ENCODE results near the gene PAOX.

Gene PAOX

GRCh38 chr10:133342942-133343341, 36.1 kb upstream of the PAOX start:
- Histone ChIP-seq H3K4me1 (no peaks in the 10 kb centered on the region), H3K27me3 (ENCODE audit: low read depth) (no peaks in the 10 kb centered on the region), H3K4me3 (no peak overlapping the region), H3K36me3 (replicated peaks) (no peaks in the 10 kb centered on the region), H3K9me3 (no peaks in the 10 kb centered on the region; the same call in 1 of the 2 replicates)
- DNase-seq (ENCODE audit: low spot score in 2 of 2): no peak
- in situ Hi-C loops (cut with MboI; ENCODE audit: low sequenced_read_pairs): no loop called here

DNA sequence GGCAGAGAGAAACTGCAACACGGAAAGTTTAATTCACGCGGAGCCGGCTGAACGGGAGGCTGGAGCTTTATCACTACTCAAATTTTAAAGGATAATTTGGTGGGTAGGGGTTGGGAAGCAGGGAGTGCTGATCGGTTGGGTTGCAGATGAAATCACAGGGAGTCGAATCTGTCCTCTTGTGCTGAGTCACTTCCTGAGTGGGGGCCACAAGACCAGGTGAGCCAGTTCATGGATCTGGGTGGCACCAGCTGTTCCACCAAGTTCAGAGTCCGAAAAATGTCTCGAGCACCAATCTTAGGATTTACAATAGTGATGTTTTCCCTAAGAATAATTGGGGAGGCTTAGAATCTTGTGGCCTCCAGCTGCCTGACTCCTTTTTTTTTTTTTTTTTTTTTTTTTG, 35.5 kb upstream of the PAOX start:
- Histone ChIP-seq H3K4me1 (no peaks in the 10 kb centered on the region), H3K36me3 (replicated peaks) (no peaks in the 10 kb centered on the region), H3K27me3 (ENCODE audit: low read depth) (no peaks in the 10 kb centered on the region), H3K4me3 (no peak overlapping the region), H3K9me3 (no peaks in the 10 kb centered on the region; the same call in 1 of the 2 replicates)
- in situ Hi-C loops (cut with MboI; ENCODE audit: low sequenced_read_pairs): no loop called here
- DNase-seq (ENCODE audit: low spot score in 2 of 2): no peak

DNA sequence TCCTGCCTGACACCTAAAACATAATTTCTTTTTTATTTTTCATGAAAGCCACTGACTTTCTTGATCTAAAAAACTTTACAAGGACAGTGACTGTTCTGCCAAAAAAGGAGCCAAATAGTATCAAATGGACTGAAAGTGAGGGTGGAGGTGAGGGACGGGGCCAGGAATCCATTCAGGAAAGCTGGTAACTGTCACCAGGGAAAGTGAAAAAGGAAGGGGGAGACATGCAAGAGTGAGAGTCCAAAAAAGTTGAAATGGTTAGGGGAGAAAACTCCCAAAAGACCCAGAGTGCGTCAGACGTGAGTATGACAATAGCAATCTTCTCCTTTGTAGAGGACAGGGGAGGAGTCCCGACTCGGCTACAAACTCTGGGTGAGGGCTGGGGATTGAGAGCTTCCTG, 34.8 kb upstream of the PAOX start:
- in situ Hi-C loops (cut with MboI; ENCODE audit: low sequenced_read_pairs): no loop called here
- Histone ChIP-seq H3K4me1 (no peaks in the 10 kb centered on the region), H3K27me3 (ENCODE audit: low read depth) (no peaks in the 10 kb centered on the region), H3K36me3 (replicated peaks) (no peaks in the 10 kb centered on the region), H3K9me3 (no peaks in the 10 kb centered on the region; the same call in 1 of the 2 replicates), H3K4me3 (no peak overlapping the region)
- DNase-seq (ENCODE audit: low spot score in 2 of 2): no peak

DNA sequence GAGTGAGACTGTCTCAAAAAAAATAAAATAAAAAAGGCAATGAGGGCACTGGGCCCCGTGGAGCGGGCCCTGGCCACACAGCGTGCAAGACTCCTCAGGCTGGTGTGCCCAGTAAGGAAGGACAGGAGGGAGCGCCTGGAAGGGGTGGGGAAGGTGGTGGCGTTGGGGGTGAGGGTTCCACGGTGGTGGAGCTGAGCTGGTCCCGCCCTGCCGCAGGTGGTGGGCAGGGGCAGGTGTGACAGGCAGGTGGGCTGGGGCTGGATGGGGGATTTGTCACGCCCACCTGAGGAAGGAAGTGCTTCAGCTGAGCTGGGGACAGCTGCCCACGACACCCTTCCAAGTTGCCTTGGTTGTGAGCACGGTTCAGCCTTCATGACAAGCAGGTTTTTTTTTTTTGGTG, 32.6 kb upstream of the PAOX start:
- no peak for DNase-seq (ENCODE audit: low spot score in 2 of 2)
- Histone ChIP-seq H3K36me3 (replicated peaks) (no peaks in the 10 kb centered on the region), H3K4me1 (no peaks in the 10 kb centered on the region), H3K4me3 (no peak overlapping the region), H3K9me3 (no peaks in the 10 kb centered on the region; the same call in 1 of the 2 replicates), H3K27me3 (ENCODE audit: low read depth) (no peaks in the 10 kb centered on the region)
- in situ Hi-C loops (cut with MboI; ENCODE audit: low sequenced_read_pairs): no loop called here

DNA sequence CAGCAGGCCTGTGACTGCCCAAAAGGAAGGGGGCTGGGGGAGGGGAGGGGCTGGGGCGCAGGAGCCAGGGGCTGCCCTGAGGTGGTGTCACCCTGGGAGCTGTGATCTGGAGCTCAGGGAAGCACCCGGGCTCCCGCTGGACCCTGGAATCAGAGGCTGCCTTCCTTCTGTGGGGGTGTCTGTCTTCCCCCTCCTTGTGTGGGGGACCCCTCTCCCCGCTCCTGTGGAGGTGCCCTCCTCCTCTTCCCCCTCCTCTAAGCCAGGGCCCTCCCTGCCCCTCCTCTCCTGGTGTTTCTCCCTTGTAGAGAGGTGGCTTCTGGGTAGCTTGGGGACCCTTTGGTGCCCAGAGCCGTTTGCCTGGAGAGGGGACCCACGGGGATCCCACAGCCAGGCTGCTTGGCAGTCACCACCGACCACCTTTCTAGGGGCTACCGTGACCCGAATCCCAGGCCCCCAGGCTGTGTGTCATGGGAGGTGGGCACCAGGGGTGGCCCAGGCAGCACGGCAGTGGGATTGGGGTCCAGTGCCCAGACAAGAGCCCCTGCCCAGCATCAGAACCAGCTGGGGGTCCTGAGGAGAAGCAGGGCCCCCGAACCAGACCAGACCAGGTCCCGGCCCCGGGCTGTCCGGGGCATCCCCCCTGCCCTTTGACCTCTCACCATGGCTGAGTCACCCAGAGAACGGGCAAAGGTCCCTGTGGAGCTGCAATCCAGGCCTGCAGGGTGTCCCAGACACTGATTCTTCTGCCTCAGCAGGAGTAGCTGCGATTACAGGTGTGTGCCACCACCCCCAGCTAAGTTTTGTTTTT, 31.1 kb upstream of the PAOX start:
- no peaks in the 10 kb centered on the region for H3K4me1 ChIP-seq
- H3K27me3 ChIP-seq (ENCODE audit: low read depth): no peaks in the 10 kb centered on the region
- H3K9me3 ChIP-seq: no peaks in the 10 kb centered on the region; the same call in 1 of the 2 replicates
- H3K36me3 ChIP-seq (replicated peaks): no peaks in the 10 kb centered on the region
- H3K4me3 ChIP-seq: no peak overlapping the region
- in situ Hi-C loops (cut with MboI; ENCODE audit: low sequenced_read_pairs): no loop called here
- DNase-seq (ENCODE audit: low spot score in 2 of 2): no peak

GRCh38 chr10:133349160-133349568, 29.9 kb upstream of the PAOX start:
- no peaks in the 10 kb centered on the region for H3K4me1 ChIP-seq
- in situ Hi-C loops (cut with MboI; ENCODE audit: low sequenced_read_pairs): no loop called here

GRCh38 chr10:133349577-133350011, 29.5 kb upstream of the PAOX start:
- in situ Hi-C loops (cut with MboI; ENCODE audit: low sequenced_read_pairs): no loop called here
- no peaks in the 10 kb centered on the region; the same call in 1 of the 2 replicates for H3K9me3 ChIP-seq
- no peak for DNase-seq (ENCODE audit: low spot score in 2 of 2)
- no peaks in the 10 kb centered on the region for H3K36me3 ChIP-seq (replicated peaks)
- H3K27me3 ChIP-seq (ENCODE audit: low read depth): no peaks in the 10 kb centered on the region
- H3K4me1 ChIP-seq: no peaks in the 10 kb centered on the region
- H3K4me3 ChIP-seq: no peak overlapping the region

More at GRCh38 chr10:133349160-133349568, 29.9 kb upstream of the PAOX start:
- no peak for DNase-seq (ENCODE audit: low spot score in 2 of 2)
- H3K27me3 ChIP-seq (ENCODE audit: low read depth): no peaks in the 10 kb centered on the region
- H3K9me3 ChIP-seq: no peaks in the 10 kb centered on the region; the same call in 1 of the 2 replicates
- H3K36me3 ChIP-seq (replicated peaks): no peaks in the 10 kb centered on the region
- no peak overlapping the region for H3K4me3 ChIP-seq

GRCh38 chr10:133350283-133350949, 28.6 kb upstream of the PAOX start:
- no peak overlapping the region for H3K4me3 ChIP-seq
- H3K36me3 ChIP-seq (replicated peaks): peaks cover under 1% of the 10 kb centered on the region
- H3K27me3 ChIP-seq (ENCODE audit: low read depth): no peaks in the 10 kb centered on the region
- H3K9me3 ChIP-seq: no peaks in the 10 kb centered on the region
- in situ Hi-C loops (cut with MboI; ENCODE audit: low sequenced_read_pairs): no loop called here
- H3K4me1 ChIP-seq: no peaks in the 10 kb centered on the region
- DNase-seq (ENCODE audit: low spot score in 2 of 2): no peak

- H3K9me3 ChIP-seq: no peaks in the 10 kb centered on the region
- no peaks in the 10 kb centered on the region for H3K4me1 ChIP-seq
- no peaks in the 10 kb centered on the region for H3K27me3 ChIP-seq (ENCODE audit: low read depth)
- in situ Hi-C loops (cut with MboI; ENCODE audit: low sequenced_read_pairs): no loop called here
- no peak overlapping the region for H3K4me3 ChIP-seq
- peaks cover 6% of the 10 kb centered on the region for H3K36me3 ChIP-seq (replicated peaks)
- no peak for DNase-seq (ENCODE audit: low spot score in 2 of 2)
These were observed 28.1 kb upstream of the PAOX start for GRCh38 chr10:133350950-133351329.

GRCh38 chr10:133351408-133352318, 27.4 kb upstream of the PAOX start:
- H3K4me1 ChIP-seq: peaks cover 5% of the 10 kb centered on the region
- H3K9me3 ChIP-seq: no peaks in the 10 kb centered on the region
- DNase-seq (ENCODE audit: low spot score in 2 of 2): no peak
- no peaks in the 10 kb centered on the region for H3K27me3 ChIP-seq (ENCODE audit: low read depth)
- H3K36me3 ChIP-seq (replicated peaks): peaks cover 13% of the 10 kb centered on the region
- in situ Hi-C loops (cut with MboI; ENCODE audit: low sequenced_read_pairs): no loop called here
- no peak overlapping the region for H3K4me3 ChIP-seq

DNA sequence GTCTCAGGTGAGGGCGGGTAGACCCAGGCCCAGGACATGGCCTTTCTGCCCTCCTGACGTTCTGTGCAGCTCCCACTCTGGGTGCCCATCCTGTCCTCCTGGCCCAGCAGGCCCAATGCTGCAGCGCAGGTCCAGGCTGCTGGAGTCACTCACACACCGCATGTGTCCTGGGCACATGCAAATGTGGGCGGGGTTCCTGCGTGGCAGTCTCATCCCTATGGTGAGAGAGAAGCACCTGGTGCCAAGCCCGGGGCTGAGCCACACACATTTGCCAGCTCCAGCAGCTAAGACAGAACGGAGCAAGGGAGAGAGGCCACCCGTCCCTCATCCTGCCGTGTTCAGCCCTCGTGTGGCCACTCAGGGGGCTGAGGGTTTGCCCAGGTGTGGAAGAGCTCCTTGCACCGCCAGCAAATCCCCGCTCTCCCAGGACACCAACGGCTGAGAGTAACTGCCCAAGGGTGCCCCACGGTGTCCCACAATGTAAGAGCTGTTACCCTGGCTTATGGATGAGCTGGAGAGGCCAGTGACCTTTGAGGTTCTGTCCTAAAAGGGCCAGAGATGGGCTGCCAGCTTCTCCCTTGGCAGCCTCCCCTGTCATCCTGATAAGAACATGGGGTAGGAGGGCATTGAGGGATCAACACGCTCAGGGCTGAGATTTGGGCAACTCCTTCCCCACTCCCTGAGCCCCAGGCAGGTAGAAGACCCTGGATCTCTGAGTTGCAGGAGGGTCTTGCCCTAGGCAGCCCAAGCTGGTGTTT, 25.7 kb upstream of the PAOX start:
- no peak for DNase-seq (ENCODE audit: low spot score in 2 of 2)
- Histone ChIP-seq H3K9me3 (no peaks in the 10 kb centered on the region), H3K36me3 (replicated peaks) (peaks cover 13% of the 10 kb centered on the region), H3K27me3 (ENCODE audit: low read depth) (no peaks in the 10 kb centered on the region), H3K4me3 (no peak overlapping the region), H3K4me1 (peaks cover 7% of the 10 kb centered on the region)
- in situ Hi-C loops (cut with MboI; ENCODE audit: low sequenced_read_pairs): no loop called here

GRCh38 chr10:133353988-133354605, 25.0 kb upstream of the PAOX start:
- Histone ChIP-seq H3K27me3 (ENCODE audit: low read depth) (no peaks in the 10 kb centered on the region), H3K9me3 (no peaks in the 10 kb centered on the region), H3K4me3 (no peak overlapping the region), H3K36me3 (replicated peaks) (peaks cover 13% of the 10 kb centered on the region), H3K4me1 (peaks cover 7% of the 10 kb centered on the region)
- in situ Hi-C loops (cut with MboI; ENCODE audit: low sequenced_read_pairs): no loop called here
- DNase-seq (ENCODE audit: low spot score in 2 of 2): no peak
